AG04450 (cell line): Measurements from ENCODE around the gene NOCT. TPM values are rescaled to one million over a fixed set of nuclear protein-coding genes. Genes with fewer than 3 reads are reported as not detected.
A peak's percentile ranks its signal among the peaks of the same experiment; 100 is the strongest.

Source experiments
- CTCF ChIA-PET: fragments of 300-600, 350-600 bp; formaldehyde crosslinking; extraction: SDS; loops from one replicate; lab custom pipeline; 2022; ENCODE audit warnings: antibody characterized with exemption, inconsistent platforms; lab: Charles Lee
- POLR2A ChIA-PET: fragments of 350-600 bp; formaldehyde crosslinking; extraction: SDS; loops from one replicate; lab custom pipeline; 2021; ENCODE audit warnings: antibody characterized with exemption, inconsistent platforms; lab: Yijun Ruan, JAX
- DNase-seq: peaks from one replicate; pipeline ENCODE4 v3.0.0-alpha.2; 2011; ENCODE audit warnings: low read depth, low spot score
- H3K27ac ChIP-seq: one replicate; pipeline ENCODE4 v1.5.1; 2012; ENCODE audit warnings: low read depth, low read length, control low read depth
- H3K27me3 ChIP-seq: one replicate; pipeline ENCODE4 v1.6.0; 2012; ENCODE audit warnings: low read length; ENCODE audit not compliant: control insufficient read depth, insufficient read depth
- H3K4me3 ChIP-seq: 2 replicates; pipeline ENCODE4 v1.5.1; 2011; ENCODE audit warnings: mild to moderate bottlenecking, low read depth, low read length, control low read depth
- H3K9me3 ChIP-seq: 2 replicates; pipeline ENCODE4 v1.5.1; 2012; ENCODE audit warnings: low read length; ENCODE audit not compliant: control insufficient read depth, insufficient read depth
- CTCF ChIP-seq: IDR thresholded peaks from 2 replicates; pipeline ENCODE4 v1.5.1; 2011; ENCODE audit warnings: low read depth, low read length, control low read depth, inconsistent platforms
- polyA minus RNA-seq: library from RNA; depleted of rRNA, polyadenylated mRNA; stranded (reverse); fragments of >200 nt; gene quantifications from 2 replicates; pipeline ENCODE4 v1.2.3, GENCODE V29; 2011; rRNA and poly(A)+ RNA removed
- polyA plus RNA-seq: library from polyadenylated mRNA; depleted of rRNA; stranded (reverse); fragments of >200 nt; gene quantifications from 2 replicates; pipeline ENCODE4 v1.2.3, GENCODE V29; 2011; rRNA removed

NOCT gene
- 5.8 and 6.7 TPM in 2 replicates for polyA plus RNA-seq
- 26.2 and 29.7 TPM in 2 replicates for polyA minus RNA-seq

GRCh38 chr4:139015269-139015947, at the start of gene NOCT:
NOCT (plus strand) TSS chr4:139015781; CDS start chr4:139015982, 201 bp downstream.
- no peaks in the 10 kb centered on the region for H3K27me3 ChIP-seq
- no peaks in the 10 kb centered on the region; the same call in 1 of the 2 replicates for H3K9me3 ChIP-seq
- TF ChIP-seq CTCF: no peak
- H3K4me3 ChIP-seq: peak within 1 kb of the TSS; percentile 88
- POLR2A ChIA-PET: interaction anchor here (0.6 to 2.3 kb wide), 8 partner anchors 9 to 1401 kb away, joined by 3 to 9 read pairs (median 4); partner anchors contain the start of gene NAA15
- CTCF ChIA-PET: interaction anchor here (7.7 kb wide), 1 partner anchor 16 kb away, joined by 82 read pairs; no protein-coding TSS in a partner anchor
- H3K27ac ChIP-seq: peak within 1 kb of the TSS; percentile 98
- DNase-seq: peak; percentile 81

GRCh38 chr4:138967313-138967712, 48.3 kb upstream of the NOCT start:
- Histone ChIP-seq H3K9me3 (no peaks in the 10 kb centered on the region), H3K4me3 (no peak overlapping the region), H3K27ac (no peak overlapping the region), H3K27me3 (no peaks in the 10 kb centered on the region)
- TF ChIP-seq CTCF: no peak
- DNase-seq: no peak
- POLR2A ChIA-PET: no interaction called here
- CTCF ChIA-PET: no interaction called here

- TF ChIP-seq CTCF: no peak
- Histone ChIP-seq H3K4me3 (no peak overlapping the region), H3K9me3 (no peaks in the 10 kb centered on the region), H3K27ac (no peak overlapping the region), H3K27me3 (no peaks in the 10 kb centered on the region)
- POLR2A ChIA-PET: no interaction called here
- CTCF ChIA-PET: no interaction called here
- no peak for DNase-seq
These were observed 42.4 kb upstream of the NOCT start for GRCh38 chr4:138972956-138973801.

- POLR2A ChIA-PET: interaction anchor here (0.6 kb wide), 1 partner anchor 326 kb away, joined by 3 read pairs; the partner anchor contains the start of gene NAA15
- no peak for DNase-seq
- CTCF ChIA-PET: interaction anchor here (0.6 kb wide), 1 partner anchor 31 kb away, joined by 7 read pairs; no protein-coding TSS in a partner anchor
- Histone ChIP-seq H3K27me3 (peaks cover 2% of the 10 kb centered on the region), H3K9me3 (no peaks in the 10 kb centered on the region), H3K27ac (no peak overlapping the region), H3K4me3 (no peak overlapping the region)
- TF ChIP-seq CTCF: no peak
These were observed 40.4 kb upstream of the NOCT start for GRCh38 chr4:138975225-138975624.
